GM18505 (cell line): ENCODE measurements around the gene OR10H1.
"Not testable (repeated sequence)": the region's sequence is repeated elsewhere in the genome, so short reads cannot be mapped to it uniquely, and the experiment has no call there.

ENCODE experiments used
- ATAC-seq: cut with Tn5 transposase; IDR thresholded peaks from one replicate; pipeline ENCODE4 v1.9.1; 2021; ENCODE audit not compliant: unreplicated experiment
- POLR2A ChIP-seq: IDR thresholded peaks from 4 replicates; pipeline ENCODE4 v1.6.1; 2011; ENCODE audit warnings: borderline replicate concordance; ENCODE audit not compliant: insufficient read depth, insufficient read length; ENCODE audit errors: extremely low read depth

The OR10H1 gene, protein sequence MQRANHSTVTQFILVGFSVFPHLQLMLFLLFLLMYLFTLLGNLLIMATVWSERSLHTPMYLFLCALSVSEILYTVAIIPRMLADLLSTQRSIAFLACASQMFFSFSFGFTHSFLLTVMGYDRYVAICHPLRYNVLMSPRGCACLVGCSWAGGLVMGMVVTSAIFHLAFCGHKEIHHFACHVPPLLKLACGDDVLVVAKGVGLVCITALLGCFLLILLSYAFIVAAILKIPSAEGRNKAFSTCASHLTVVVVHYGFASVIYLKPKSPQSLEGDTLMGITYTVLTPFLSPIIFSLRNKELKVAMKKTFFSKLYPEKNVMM

GRCh38 chr19:15815306-15815705, at the start of gene OR10H1:
Gene OR10H1, minus strand, starts transcription at chr19:15815664. Its CDS starts 7,627 bp downstream, at chr19:15808037.
- no peak for TF ChIP-seq POLR2A
- ATAC-seq, result no peak

- TF ChIP-seq POLR2A, result no peak
- ATAC-seq, result no peak
Measured at GRCh38 chr19:15864824-15865223, 49.4 kb upstream of the OR10H1 start.

- ATAC-seq, result no peak
- no peak for TF ChIP-seq POLR2A
Measured at GRCh38 chr19:15863272-15863671, 47.8 kb upstream of the OR10H1 start.

DNA sequence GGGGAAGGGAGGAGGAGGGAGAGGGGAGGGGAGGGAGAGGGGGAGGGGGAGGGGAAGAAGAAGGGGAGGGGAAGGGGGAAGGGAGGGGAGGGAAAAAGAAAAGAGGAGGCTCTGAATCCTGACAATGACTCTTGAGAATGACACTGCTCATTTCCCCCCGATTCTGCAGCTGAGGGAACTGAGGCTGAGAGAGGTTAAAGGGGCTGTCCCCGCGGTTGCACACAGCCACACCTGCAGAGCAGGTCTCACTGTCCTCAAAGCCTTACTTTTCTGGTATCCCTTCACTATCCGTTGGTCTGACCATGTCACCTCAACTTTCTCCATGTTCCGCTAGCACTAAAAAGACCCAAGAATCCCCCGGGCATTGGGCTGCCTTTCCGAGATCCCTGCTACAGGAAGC, 47.0 kb upstream of the OR10H1 start:
- no peak for ATAC-seq
- TF ChIP-seq POLR2A, result no peak

- no peak for ATAC-seq
- TF ChIP-seq POLR2A, result no peak
Measured at GRCh38 chr19:15860522-15860921, 45.1 kb upstream of the OR10H1 start.

DNA sequence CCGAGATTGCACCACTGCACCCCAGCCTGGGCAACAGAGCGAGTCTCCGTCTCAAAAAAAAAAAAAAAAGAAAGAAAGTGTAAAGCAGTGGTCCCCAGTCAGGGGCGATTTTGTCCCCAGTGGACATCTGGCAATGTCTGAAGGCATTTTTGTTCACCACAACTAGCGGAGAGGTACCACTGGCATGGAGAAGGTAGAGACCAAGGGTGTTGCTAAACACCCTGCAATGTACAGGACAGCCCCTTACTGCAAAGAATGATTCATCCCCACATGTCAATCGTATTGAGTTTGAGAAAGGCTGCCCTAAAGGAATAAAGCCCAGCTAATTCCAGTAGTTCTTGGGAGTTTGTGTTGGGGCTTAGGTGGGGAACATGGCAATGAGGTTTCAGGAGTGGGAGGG, 43.7 kb upstream of the OR10H1 start:
- ATAC-seq, result no peak
- no peak for TF ChIP-seq POLR2A

- no peak for TF ChIP-seq POLR2A
- no peak for ATAC-seq
Measured at GRCh38 chr19:15850385-15850784, 34.9 kb upstream of the OR10H1 start.

DNA sequence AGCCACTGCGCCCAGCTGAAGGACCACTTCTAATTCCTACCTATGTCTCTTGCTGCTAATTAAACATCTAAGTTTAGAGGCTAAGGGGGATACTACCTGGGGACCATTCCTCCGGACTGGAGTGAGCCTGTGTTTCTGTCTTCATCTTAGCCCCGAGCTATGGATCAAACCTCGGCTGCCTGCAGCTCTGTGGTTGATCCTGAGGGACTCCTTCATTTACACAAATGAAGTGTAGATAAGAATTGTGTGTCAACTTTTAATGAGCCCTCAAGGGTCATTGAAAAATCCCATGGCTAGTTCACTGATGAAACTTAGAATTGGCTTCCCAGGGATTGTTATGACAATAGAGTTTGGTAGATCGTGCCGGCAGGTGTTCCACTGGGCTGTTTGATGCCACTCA, 31.5 kb upstream of the OR10H1 start:
- TF ChIP-seq POLR2A, result no peak
- ATAC-seq, result no peak

DNA sequence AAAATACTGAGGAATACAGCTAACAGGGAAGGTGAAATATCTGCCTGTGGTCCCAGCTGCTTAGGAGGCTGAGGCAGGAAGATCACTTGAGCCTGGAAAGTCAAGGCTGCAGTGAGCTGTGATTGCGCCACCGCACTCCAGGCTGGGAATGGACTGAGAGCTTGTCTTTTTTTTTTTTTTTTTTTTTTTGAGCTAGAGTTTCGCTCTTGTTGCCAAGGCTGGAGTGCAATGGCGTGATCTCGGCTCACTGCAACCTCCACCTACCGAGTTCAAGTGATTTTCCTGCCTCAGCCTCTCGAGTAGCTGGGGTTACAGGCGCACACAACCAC, 28.4 kb upstream of the OR10H1 start:
- ATAC-seq, result not testable (repeated sequence)

DNA sequence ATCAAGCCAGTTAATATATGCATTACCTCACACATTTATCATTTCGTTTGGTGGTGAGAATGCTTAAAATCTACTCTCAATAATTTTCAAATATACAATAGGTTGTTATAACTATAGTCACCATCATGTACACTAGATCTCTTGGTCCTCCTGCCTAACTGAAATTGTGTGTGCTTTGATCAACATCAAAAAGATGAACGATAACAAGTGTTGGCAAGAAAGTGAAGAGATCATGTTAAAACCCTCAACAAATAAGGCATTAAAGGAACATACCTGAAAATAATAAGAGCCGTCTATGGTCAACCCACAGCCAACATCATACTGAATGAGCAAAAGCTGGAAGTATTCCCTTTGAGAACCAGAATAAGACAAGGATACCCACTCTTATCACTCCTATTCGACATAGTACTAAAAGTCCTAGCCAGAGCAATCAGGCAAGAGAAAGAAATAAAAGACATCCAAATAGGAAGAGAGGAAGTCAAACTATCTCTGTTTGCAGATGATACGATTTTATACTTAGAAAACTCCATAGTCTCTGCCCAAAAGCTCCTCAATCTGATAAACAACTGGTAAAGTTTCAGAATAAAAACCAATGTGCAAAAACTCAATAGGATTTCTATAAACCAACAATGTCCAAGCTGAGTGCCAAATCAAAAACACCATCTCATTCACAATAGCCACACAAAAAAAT, 27.9 kb upstream of the OR10H1 start:
- ATAC-seq, result no peak
- TF ChIP-seq POLR2A, result no peak

- ATAC-seq, result no peak
- no peak for TF ChIP-seq POLR2A
Measured at GRCh38 chr19:15841875-15842569, 26.6 kb upstream of the OR10H1 start.

- TF ChIP-seq POLR2A, result no peak
- ATAC-seq, result no peak
Measured at GRCh38 chr19:15840833-15841232, 25.4 kb upstream of the OR10H1 start.

GRCh38 chr19:15839888-15840287, 24.4 kb upstream of the OR10H1 start:
- ATAC-seq, result not testable (repeated sequence)

DNA sequence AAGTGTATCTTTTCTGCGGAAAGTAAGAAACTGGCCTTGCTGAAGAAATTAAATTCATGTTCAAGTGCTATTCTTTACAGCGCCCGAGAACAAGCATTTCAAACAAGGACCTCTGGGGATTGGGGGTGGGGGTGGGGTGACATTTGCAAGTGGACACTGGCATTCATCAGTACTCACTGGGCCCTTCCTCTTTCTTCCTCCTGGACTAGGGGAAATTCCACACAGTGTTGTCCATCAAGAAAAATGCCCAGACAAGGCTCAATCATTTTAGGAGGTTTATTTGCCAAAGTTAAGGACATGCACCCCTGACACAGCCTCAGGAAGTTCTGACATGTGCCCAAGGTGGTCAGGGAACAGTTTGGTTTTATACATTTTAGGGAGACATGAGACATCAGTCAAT, 22.9 kb upstream of the OR10H1 start:
- no peak for ATAC-seq
- TF ChIP-seq POLR2A, result no peak

DNA sequence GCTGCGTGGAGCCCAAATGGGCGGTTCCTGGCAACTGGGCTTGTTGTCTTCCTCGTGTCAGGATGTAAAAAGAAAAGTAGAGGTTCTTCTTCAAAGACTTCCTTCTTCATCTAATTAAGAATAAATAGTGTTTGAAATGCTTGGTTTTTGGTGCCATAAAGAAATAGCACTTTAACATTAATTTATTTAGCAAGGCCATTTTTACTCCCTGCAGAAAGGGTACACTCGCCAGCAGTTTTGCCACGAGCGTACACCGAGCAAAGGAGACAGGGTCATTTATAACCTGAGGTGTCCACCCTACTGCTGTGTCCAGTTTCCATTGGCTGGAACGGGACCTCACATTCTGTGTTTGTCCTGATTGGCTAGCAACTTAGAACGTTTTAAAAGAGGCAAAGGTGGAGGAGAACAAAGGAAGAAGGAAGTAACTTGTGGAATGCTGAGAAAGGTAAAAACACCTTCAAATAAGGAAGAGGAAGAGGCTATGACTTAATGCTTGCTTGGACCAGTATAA, 21.8 kb upstream of the OR10H1 start:
- ATAC-seq, result no peak
- TF ChIP-seq POLR2A, result no peak
